H9 (cell line): Measurements from ENCODE around the gene USP46. TPM values are rescaled to one million over a fixed set of nuclear protein-coding genes. Genes with fewer than 3 reads are reported as not detected.

Source experiments
- DNase-seq: peaks from one replicate; pipeline ENCODE4 v3.0.0-alpha.2; 2017
- H2AFZ ChIP-seq: one replicate; pipeline ENCODE4 v1.6.1; 2013; ENCODE audit warnings: mild to moderate bottlenecking, low read length, control low read depth, moderate library complexity
- H2AK5ac ChIP-seq: 2 replicates; pipeline ENCODE4 v1.6.1; 2013; ENCODE audit warnings: low read length, control low read depth, mixed read lengths; ENCODE audit not compliant: insufficient read length
- H2BK120ac ChIP-seq: one replicate; pipeline ENCODE4 v1.6.1; 2013; ENCODE audit warnings: low read depth, mild to moderate bottlenecking, low read length, control low read depth, inconsistent platforms; ENCODE audit not compliant: poor library complexity, severe bottlenecking
- H2BK12ac ChIP-seq: 2 replicates; pipeline ENCODE4 v1.6.1; 2013; ENCODE audit warnings: low read length, control low read depth, mixed read lengths, low read depth; ENCODE audit not compliant: insufficient read length
- H2BK15ac ChIP-seq: 2 replicates; pipeline ENCODE4 v1.6.1; 2013; ENCODE audit warnings: low read depth, low read length, control low read depth
- H2BK20ac ChIP-seq: one replicate; pipeline ENCODE4 v1.6.1; 2013; ENCODE audit warnings: low read depth, mild to moderate bottlenecking, low read length, control low read depth, inconsistent platforms; ENCODE audit not compliant: poor library complexity, severe bottlenecking
- H2BK5ac ChIP-seq: 2 replicates; pipeline ENCODE4 v1.6.1; 2013; ENCODE audit warnings: low read length, control low read depth, mixed read lengths; ENCODE audit not compliant: insufficient read length
- H3K14ac ChIP-seq: 2 replicates; pipeline ENCODE4 v1.6.1; 2013; ENCODE audit warnings: low read length, control low read depth; ENCODE audit not compliant: insufficient read depth
- H3K18ac ChIP-seq: 2 replicates; pipeline ENCODE4 v1.6.1; 2013; ENCODE audit warnings: low read depth, mild to moderate bottlenecking, mixed read lengths, low read length, control low read depth; ENCODE audit not compliant: insufficient read length
- H3K23ac ChIP-seq: 2 replicates; pipeline ENCODE4 v1.6.1; 2013; ENCODE audit warnings: low read length, control low read depth, mixed read lengths, low read depth; ENCODE audit not compliant: insufficient read length
- H3K23me2 ChIP-seq: 2 replicates; pipeline ENCODE4 v1.6.1; 2013; ENCODE audit warnings: low read depth, mild to moderate bottlenecking, mixed read lengths, low read length, control low read depth; ENCODE audit not compliant: insufficient read length, poor library complexity, severe bottlenecking
- H3K27ac ChIP-seq: 2 replicates; pipeline ENCODE4 v1.5.1; 2013; ENCODE audit warnings: low read length, control low read depth, mixed read lengths, low read depth; ENCODE audit not compliant: insufficient read length
- H3K27me3 ChIP-seq: 2 replicates; pipeline ENCODE4 v1.6.1; 2013; ENCODE audit warnings: low read length, control low read depth, inconsistent platforms; ENCODE audit not compliant: insufficient read depth
- H3K4ac ChIP-seq: 2 replicates; pipeline ENCODE4 v1.6.1; 2013; ENCODE audit warnings: low read depth, mild to moderate bottlenecking, control low read depth, inconsistent platforms, low read length, moderate library complexity
- H3K4me1 ChIP-seq: 2 replicates; pipeline ENCODE4 v1.6.1; 2013; ENCODE audit warnings: low read length, control low read depth, inconsistent platforms; ENCODE audit not compliant: insufficient read depth
- H3K4me2 ChIP-seq: 2 replicates; pipeline ENCODE4 v1.6.1; 2013; ENCODE audit warnings: low read length, control low read depth, mixed read lengths; ENCODE audit not compliant: insufficient read length, insufficient read depth
- H3K56ac ChIP-seq: 2 replicates; pipeline ENCODE4 v1.6.1; 2013; ENCODE audit warnings: low read depth, mild to moderate bottlenecking, mixed read lengths, low read length, control low read depth; ENCODE audit not compliant: insufficient read length
- H3K79me1 ChIP-seq: 2 replicates; pipeline ENCODE4 v1.6.1; 2013; ENCODE audit warnings: low read depth, mild to moderate bottlenecking, moderate library complexity, low read length, control low read depth, inconsistent platforms; ENCODE audit not compliant: insufficient read depth, poor library complexity, severe bottlenecking
- H3K79me2 ChIP-seq: 2 replicates; pipeline ENCODE4 v1.6.1; 2013; ENCODE audit warnings: low read length, control low read depth, inconsistent platforms; ENCODE audit not compliant: insufficient read depth
- H3K9ac ChIP-seq: 2 replicates; pipeline ENCODE4 v1.6.1; 2013; ENCODE audit warnings: low read length, control low read depth, mixed read lengths; ENCODE audit not compliant: insufficient read length; ENCODE audit errors: extremely low read depth
- H3K9me3 ChIP-seq: one replicate; pipeline ENCODE4 v1.6.1; 2013; ENCODE audit warnings: low read depth, low read length, inconsistent platforms; ENCODE audit not compliant: control insufficient read depth
- H3T11ph ChIP-seq: one replicate; pipeline ENCODE4 v1.6.1; 2013; ENCODE audit warnings: mild to moderate bottlenecking, low read length, control low read depth, inconsistent platforms
- H4K20me1 ChIP-seq: one replicate; pipeline ENCODE4 v1.6.1; 2013; ENCODE audit not compliant: control insufficient read depth, insufficient read length, insufficient read depth
- H4K5ac ChIP-seq: 2 replicates; pipeline ENCODE4 v1.6.1; 2013; ENCODE audit warnings: low read depth, mild to moderate bottlenecking, mixed read lengths, low read length, control low read depth; ENCODE audit not compliant: insufficient read length
- H4K8ac ChIP-seq: replicated peaks from 2 replicates; pipeline ENCODE4 v1.6.1; 2013; ENCODE audit warnings: low read length, control low read depth, mixed read lengths, low read depth; ENCODE audit not compliant: insufficient read length
- H4K91ac ChIP-seq: 2 replicates; pipeline ENCODE4 v1.6.1; 2013; ENCODE audit warnings: low read depth, mild to moderate bottlenecking, moderate library complexity, mixed read lengths, low read length, control low read depth; ENCODE audit not compliant: insufficient read length
- H3K27ac Mint-ChIP-seq, 3 experiments: 2 replicates in 2 of 3; 3 replicates in 1 of 3; pipeline ENCODE4 v1.8.0; 2020 to 2021; ENCODE audit warnings: mixed read lengths in 3 of 3, mild to moderate bottlenecking in 1 of 3, moderate library complexity in 1 of 3
- H3K27me3 Mint-ChIP-seq: 2 replicates; pipeline ENCODE4 v1.8.0; 2021; ENCODE audit warnings: low read depth, mild to moderate bottlenecking, moderate library complexity, mixed read lengths
- H3K36me3 Mint-ChIP-seq, 3 experiments: 2 replicates in 2 of 3; 3 replicates in 1 of 3; pipeline ENCODE4 v1.8.0; 2020 to 2021; ENCODE audit warnings: low read depth in 3 of 3, mixed read lengths in 3 of 3; ENCODE audit not compliant: insufficient read depth in 1 of 3
- H3K4me1 Mint-ChIP-seq, 2 experiments: 2 replicates each; pipeline ENCODE4 v1.8.0; 2020; ENCODE audit warnings: mixed read lengths in 2 of 2
- H3K4me3 Mint-ChIP-seq, 2 experiments: 2 replicates in 1 of 2; 3 replicates in 1 of 2; pipeline ENCODE4 v1.8.0; 2020 to 2021; ENCODE audit warnings: mild to moderate bottlenecking in 2 of 2, mixed read lengths in 2 of 2, moderate library complexity in 1 of 2
- H3K9me3 Mint-ChIP-seq, 2 experiments: 2 replicates in 1 of 2; 3 replicates in 1 of 2; pipeline ENCODE4 v1.8.0; 2020; ENCODE audit warnings: mild to moderate bottlenecking in 2 of 2, mixed read lengths in 2 of 2, moderate library complexity in 1 of 2
- WGBS: extraction: QIAGEN DNeasy Blood & Tissue Kit; methylation state at CpG from one replicate; pipeline ENCODE4 v1.1.7; 2013; ENCODE audit warnings: missing lambda C conversion rate, low lambda C conversion rate, mixed read lengths; ENCODE audit not compliant: insufficient read length; ENCODE audit errors: extremely low coverage; 5-methylcytosine and 5-hydroxymethylcytosine counted together
- total RNA-seq: library from RNA; stranded (reverse); gene quantifications from 2 replicates; pipeline ENCODE4 v1.2.1, GENCODE V29; 2021
- TF ChIP-seq, protein P1 (sequence below): fragments of 200-600 bp; sonication (generic); conservative IDR thresholded peaks from 3 replicates; pipeline ENCODE4 v1.8.0; 2021; ENCODE audit warnings: antibody characterized with exemption, mild to moderate bottlenecking

Gene USP46
- total RNA-seq, 1 experiment from 2014 or later: 59.8 TPM

DNA sequence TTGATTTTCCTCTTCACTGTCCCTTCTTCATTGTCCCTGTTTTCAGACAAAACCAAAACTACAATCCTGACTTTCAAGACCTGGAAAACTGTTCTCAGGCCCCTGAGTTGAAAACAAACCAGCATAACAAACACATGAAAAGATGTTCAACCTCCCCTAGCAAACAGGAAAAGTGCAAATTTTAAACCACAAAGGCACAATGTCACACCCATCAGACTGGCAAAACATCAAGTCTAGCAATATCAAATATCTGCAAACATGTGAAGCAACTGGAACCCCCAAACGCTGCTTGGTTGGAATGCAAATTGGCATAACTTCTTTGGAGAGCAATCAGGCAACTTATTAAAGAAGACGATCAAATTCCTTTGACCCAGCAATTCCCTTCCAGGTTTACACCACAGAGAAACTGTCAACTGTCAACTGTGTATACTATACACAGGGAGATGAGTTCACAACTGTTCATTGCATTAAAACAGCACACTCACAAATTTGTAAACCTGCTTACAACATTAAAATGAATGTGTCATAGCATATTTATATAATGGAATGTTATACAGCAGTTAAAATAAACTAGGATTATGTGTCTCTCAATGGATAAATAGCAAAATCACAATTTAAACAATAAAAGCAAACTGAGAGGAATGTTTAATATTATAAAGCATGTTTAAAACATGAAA is 7.0 kb downstream of the USP46 start:
- H3K4me3 Mint-ChIP-seq: no peak overlapping the region
- H2BK15ac ChIP-seq: no peak overlapping the region
- peaks cover 14 to 29% (median 25%) of the 10 kb centered on the region in 3 experiments for H3K36me3 Mint-ChIP-seq
- no peaks in the 10 kb centered on the region for H4K20me1 ChIP-seq
- no peak overlapping the region for H3K23ac ChIP-seq
- no peak overlapping the region for H2BK5ac ChIP-seq
- peak overlapping the region; percentile 0 to 50 (median 1); a peak in 4 of 7 replicates for H3K27ac Mint-ChIP-seq
- no peak overlapping the region for H2AFZ ChIP-seq
- H3K4me1 Mint-ChIP-seq: peaks cover 48 to 56% of the 10 kb centered on the region in 2 experiments
- H4K91ac ChIP-seq: no peak overlapping the region
- H3K79me2 ChIP-seq: peaks cover 46% of the 10 kb centered on the region; the same call in 1 of the 2 replicates
- H3K79me1 ChIP-seq: peaks cover 15% of the 10 kb centered on the region
- H4K8ac ChIP-seq: no peak overlapping the region
- no peak overlapping the region for H3K18ac ChIP-seq
- peaks cover 4% of the 10 kb centered on the region; the same call in 1 of the 2 replicates for H3K4me1 ChIP-seq
- no peak overlapping the region for H3K4me2 ChIP-seq
- H3K14ac ChIP-seq: no peak overlapping the region
- H3K9me3 ChIP-seq: no peaks in the 10 kb centered on the region
- H3K27me3 Mint-ChIP-seq: no peaks in the 10 kb centered on the region
- no peak for DNase-seq
- H2BK12ac ChIP-seq: no peak overlapping the region
- H3K27ac ChIP-seq: no peak overlapping the region
- no peak overlapping the region for H2BK120ac ChIP-seq
- no CpG with 5 or more reads among the region's 2 CpGs for WGBS
- H2AK5ac ChIP-seq: no peak overlapping the region
- H3K27me3 ChIP-seq: no peaks in the 10 kb centered on the region
- no peaks in the 10 kb centered on the region for H3K23me2 ChIP-seq
- no peak overlapping the region for H3K4ac ChIP-seq
- H3T11ph ChIP-seq: no peak overlapping the region
- no peak overlapping the region for H2BK20ac ChIP-seq
- H3K9me3 Mint-ChIP-seq: no peaks in the 10 kb centered on the region
- TF ChIP-seq, protein P1, sequence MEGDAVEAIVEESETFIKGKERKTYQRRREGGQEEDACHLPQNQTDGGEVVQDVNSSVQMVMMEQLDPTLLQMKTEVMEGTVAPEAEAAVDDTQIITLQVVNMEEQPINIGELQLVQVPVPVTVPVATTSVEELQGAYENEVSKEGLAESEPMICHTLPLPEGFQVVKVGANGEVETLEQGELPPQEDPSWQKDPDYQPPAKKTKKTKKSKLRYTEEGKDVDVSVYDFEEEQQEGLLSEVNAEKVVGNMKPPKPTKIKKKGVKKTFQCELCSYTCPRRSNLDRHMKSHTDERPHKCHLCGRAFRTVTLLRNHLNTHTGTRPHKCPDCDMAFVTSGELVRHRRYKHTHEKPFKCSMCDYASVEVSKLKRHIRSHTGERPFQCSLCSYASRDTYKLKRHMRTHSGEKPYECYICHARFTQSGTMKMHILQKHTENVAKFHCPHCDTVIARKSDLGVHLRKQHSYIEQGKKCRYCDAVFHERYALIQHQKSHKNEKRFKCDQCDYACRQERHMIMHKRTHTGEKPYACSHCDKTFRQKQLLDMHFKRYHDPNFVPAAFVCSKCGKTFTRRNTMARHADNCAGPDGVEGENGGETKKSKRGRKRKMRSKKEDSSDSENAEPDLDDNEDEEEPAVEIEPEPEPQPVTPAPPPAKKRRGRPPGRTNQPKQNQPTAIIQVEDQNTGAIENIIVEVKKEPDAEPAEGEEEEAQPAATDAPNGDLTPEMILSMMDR: no peak
- H4K5ac ChIP-seq: no peak overlapping the region
- H3K56ac ChIP-seq: no peak overlapping the region
- no peak overlapping the region for H3K9ac ChIP-seq
